ENCODE results near the gene TP53AIP1.

- TF ChIP-seq CTCF (IDR thresholded peaks at IDR 0.05) (no peak), POLR2A (IDR thresholded peaks at IDR 0.05) (no peak)
Measured at GRCh38 chr11:128983023-128983422, 40.4 kb upstream of the TP53AIP1 start.
